ENCODE data around the gene ZRANB3.
"Not testable (repeated sequence)": the region's sequence is repeated elsewhere in the genome, so short reads cannot be mapped to it uniquely, and the experiment has no call there.

The ZRANB3 gene

DNA sequence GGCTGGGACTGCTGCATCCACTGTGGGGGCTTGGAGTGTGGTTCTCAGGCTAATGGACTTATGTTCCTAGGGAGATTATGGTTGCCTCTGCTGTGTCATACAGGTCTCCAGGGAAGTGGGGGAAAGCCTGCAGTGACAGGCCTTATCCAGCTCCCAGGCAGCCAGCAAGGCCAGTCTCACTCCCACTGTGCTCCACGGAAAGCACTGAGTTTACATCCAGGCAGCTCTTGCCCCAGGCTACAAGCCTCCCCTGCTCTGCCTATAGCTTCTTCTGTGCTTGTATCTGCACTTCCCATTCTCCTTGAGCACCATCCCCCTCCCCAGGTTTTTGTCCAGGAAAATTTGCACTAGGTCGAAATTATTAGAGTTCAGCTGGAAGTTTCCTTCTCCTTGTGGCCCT is 231.9 kb downstream of the ZRANB3 start:
- H3F3A ChIP-seq (ENCODE audit: insufficient read depth, low read length) = no peaks in the 10 kb centered on the region
- H3K27me3 ChIP-seq (ENCODE audit: insufficient read depth, low read length) = no peaks in the 10 kb centered on the region
- no peak overlapping the region for H3K27ac ChIP-seq (ENCODE audit: low read depth, low read length, poor library complexity, severe bottlenecking)
- H4K20me1 ChIP-seq (ENCODE audit: insufficient read depth, low read length) = no peaks in the 10 kb centered on the region
- H3K4me3 ChIP-seq (ENCODE audit: low read depth, low read length, poor library complexity, severe bottlenecking) = no peak overlapping the region
- H3K9ac ChIP-seq (ENCODE audit: low read length) = no peak overlapping the region
- no peak overlapping the region for H2AFZ ChIP-seq (ENCODE audit: low read length)
- TF ChIP-seq, protein P1, sequence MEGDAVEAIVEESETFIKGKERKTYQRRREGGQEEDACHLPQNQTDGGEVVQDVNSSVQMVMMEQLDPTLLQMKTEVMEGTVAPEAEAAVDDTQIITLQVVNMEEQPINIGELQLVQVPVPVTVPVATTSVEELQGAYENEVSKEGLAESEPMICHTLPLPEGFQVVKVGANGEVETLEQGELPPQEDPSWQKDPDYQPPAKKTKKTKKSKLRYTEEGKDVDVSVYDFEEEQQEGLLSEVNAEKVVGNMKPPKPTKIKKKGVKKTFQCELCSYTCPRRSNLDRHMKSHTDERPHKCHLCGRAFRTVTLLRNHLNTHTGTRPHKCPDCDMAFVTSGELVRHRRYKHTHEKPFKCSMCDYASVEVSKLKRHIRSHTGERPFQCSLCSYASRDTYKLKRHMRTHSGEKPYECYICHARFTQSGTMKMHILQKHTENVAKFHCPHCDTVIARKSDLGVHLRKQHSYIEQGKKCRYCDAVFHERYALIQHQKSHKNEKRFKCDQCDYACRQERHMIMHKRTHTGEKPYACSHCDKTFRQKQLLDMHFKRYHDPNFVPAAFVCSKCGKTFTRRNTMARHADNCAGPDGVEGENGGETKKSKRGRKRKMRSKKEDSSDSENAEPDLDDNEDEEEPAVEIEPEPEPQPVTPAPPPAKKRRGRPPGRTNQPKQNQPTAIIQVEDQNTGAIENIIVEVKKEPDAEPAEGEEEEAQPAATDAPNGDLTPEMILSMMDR (IDR thresholded peaks at IDR 0.05; ENCODE audit: low read length) = no peak
- no peak for TF ChIP-seq EZH2 (IDR thresholded peaks at IDR 0.05; ENCODE audit: borderline replicate concordance, low read length)
- 0 out of 2 replicates have a peak, but pooled peaks cover 3% of the 10 kb centered on the region for H3K36me3 ChIP-seq (ENCODE audit: insufficient read depth, low read length)
- H3K9me3 ChIP-seq (ENCODE audit: low read length) = no peaks in the 10 kb centered on the region
- H3K4me2 ChIP-seq (ENCODE audit: low read length) = no peak overlapping the region
- H3K9me2 ChIP-seq (ENCODE audit: low read depth, low read length) = no peaks in the 10 kb centered on the region
- H3K79me2 ChIP-seq (ENCODE audit: insufficient read depth, low read length) = no peaks in the 10 kb centered on the region
- no peaks in the 10 kb centered on the region for H3K4me1 ChIP-seq (ENCODE audit: insufficient read depth, low read length, severe bottlenecking)

DNA sequence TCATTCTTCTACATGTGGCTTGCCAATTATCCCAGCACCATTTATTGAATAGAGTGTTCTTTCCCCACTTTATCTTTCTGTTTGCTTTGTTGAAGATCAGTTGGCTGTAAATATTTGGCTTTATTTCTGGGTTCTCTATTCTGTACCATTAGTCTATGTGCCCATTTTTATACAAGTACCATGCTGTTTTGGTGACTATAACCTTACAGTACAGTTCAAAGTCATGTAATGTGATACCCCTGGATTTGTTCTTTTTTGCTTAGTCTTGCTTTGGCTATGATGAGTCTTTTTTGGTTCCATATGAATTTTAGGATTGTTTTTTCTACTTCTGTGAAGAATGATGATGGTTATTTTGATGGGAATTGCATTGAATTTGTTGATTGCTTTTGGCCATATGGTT is 243.9 kb downstream of the ZRANB3 start:
- not testable (repeated sequence) for H3K27ac ChIP-seq (ENCODE audit: low read depth, low read length, poor library complexity, severe bottlenecking); H3K4me1 ChIP-seq (ENCODE audit: insufficient read depth, low read length, severe bottlenecking); H2AFZ ChIP-seq (ENCODE audit: low read length); H4K20me1 ChIP-seq (ENCODE audit: insufficient read depth, low read length); H3F3A ChIP-seq (ENCODE audit: insufficient read depth, low read length); H3K4me3 ChIP-seq (ENCODE audit: low read depth, low read length, poor library complexity, severe bottlenecking); H3K4me2 ChIP-seq (ENCODE audit: low read length); H3K36me3 ChIP-seq (ENCODE audit: insufficient read depth, low read length); H3K9me2 ChIP-seq (ENCODE audit: low read depth, low read length); H3K9ac ChIP-seq (ENCODE audit: low read length); H3K27me3 ChIP-seq (ENCODE audit: insufficient read depth, low read length); H3K79me2 ChIP-seq (ENCODE audit: insufficient read depth, low read length); H3K9me3 ChIP-seq (ENCODE audit: low read length)

DNA sequence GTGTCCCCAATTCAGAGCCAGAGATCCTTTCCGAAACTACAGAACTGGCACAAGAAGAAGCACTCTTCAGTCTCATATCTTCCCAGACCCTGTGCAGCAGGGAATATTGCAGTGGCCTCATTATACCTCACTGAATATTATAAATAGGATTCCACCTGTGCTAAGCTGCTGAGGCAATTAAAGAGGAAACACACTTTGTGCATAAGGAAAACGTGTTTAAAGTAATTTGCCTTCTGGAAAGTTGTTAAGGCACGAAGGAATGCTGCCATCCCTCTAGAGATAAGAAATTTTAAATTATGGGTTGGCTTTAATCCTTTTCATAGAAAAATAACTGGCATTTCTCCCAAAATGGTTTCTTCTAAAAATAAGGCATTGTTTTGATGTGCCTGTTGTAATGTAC is 245.6 kb downstream of the ZRANB3 start:
- no peaks in the 10 kb centered on the region for H3K9me2 ChIP-seq (ENCODE audit: low read depth, low read length)
- no peaks in the 10 kb centered on the region for H3K79me2 ChIP-seq (ENCODE audit: insufficient read depth, low read length)
- H3K27ac ChIP-seq (ENCODE audit: low read depth, low read length, poor library complexity, severe bottlenecking) = no peak overlapping the region
- no peak overlapping the region for H3K9ac ChIP-seq (ENCODE audit: low read length)
- no peaks in the 10 kb centered on the region for H3K27me3 ChIP-seq (ENCODE audit: insufficient read depth, low read length)
- H3F3A ChIP-seq (ENCODE audit: insufficient read depth, low read length) = no peaks in the 10 kb centered on the region
- no peaks in the 10 kb centered on the region for H3K36me3 ChIP-seq (ENCODE audit: insufficient read depth, low read length)
- no peak overlapping the region for H3K4me3 ChIP-seq (ENCODE audit: low read depth, low read length, poor library complexity, severe bottlenecking)
- H4K20me1 ChIP-seq (ENCODE audit: insufficient read depth, low read length) = no peaks in the 10 kb centered on the region
- no peaks in the 10 kb centered on the region for H3K9me3 ChIP-seq (ENCODE audit: low read length)
- no peak overlapping the region for H3K4me2 ChIP-seq (ENCODE audit: low read length)
- H3K4me1 ChIP-seq (ENCODE audit: insufficient read depth, low read length, severe bottlenecking) = no peaks in the 10 kb centered on the region
- TF ChIP-seq, protein P1 (IDR thresholded peaks at IDR 0.05; ENCODE audit: low read length) = no peak
- no peak for TF ChIP-seq EZH2 (IDR thresholded peaks at IDR 0.05; ENCODE audit: borderline replicate concordance, low read length)
- no peak overlapping the region for H2AFZ ChIP-seq (ENCODE audit: low read length)

DNA sequence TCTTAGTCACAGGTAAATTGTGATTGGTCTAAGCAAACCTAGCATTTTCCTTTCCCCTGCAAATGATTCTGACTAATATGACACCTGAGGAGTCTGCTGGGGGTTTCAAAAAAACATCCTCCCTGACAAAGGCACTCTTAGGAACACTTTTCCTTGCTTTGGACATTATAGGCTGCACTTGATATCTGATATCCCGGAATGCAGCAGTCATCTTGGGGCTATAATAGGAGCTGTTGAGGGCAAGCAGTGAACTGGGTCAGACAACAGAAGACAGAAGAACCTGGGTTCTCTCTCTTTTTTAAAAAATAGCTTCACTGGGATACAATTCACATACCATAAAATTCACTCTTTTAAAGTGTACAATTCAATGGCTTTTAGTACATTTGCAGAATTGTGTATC is 249.6 kb downstream of the ZRANB3 start:
- H3K27ac ChIP-seq (ENCODE audit: low read depth, low read length, poor library complexity, severe bottlenecking) = no peak overlapping the region
- H3K79me2 ChIP-seq (ENCODE audit: insufficient read depth, low read length) = no peaks in the 10 kb centered on the region
- H3F3A ChIP-seq (ENCODE audit: insufficient read depth, low read length) = no peaks in the 10 kb centered on the region
- H3K4me1 ChIP-seq (ENCODE audit: insufficient read depth, low read length, severe bottlenecking) = no peaks in the 10 kb centered on the region
- no peaks in the 10 kb centered on the region for H3K36me3 ChIP-seq (ENCODE audit: insufficient read depth, low read length)
- no peaks in the 10 kb centered on the region for H4K20me1 ChIP-seq (ENCODE audit: insufficient read depth, low read length)
- H3K4me3 ChIP-seq (ENCODE audit: low read depth, low read length, poor library complexity, severe bottlenecking) = no peak overlapping the region
- H3K4me2 ChIP-seq (ENCODE audit: low read length) = no peak overlapping the region
- no peak for TF ChIP-seq EZH2 (IDR thresholded peaks at IDR 0.05; ENCODE audit: borderline replicate concordance, low read length)
- TF ChIP-seq, protein P1 (IDR thresholded peaks at IDR 0.05; ENCODE audit: low read length) = no peak
- H2AFZ ChIP-seq (ENCODE audit: low read length) = no peak overlapping the region
- H3K9ac ChIP-seq (ENCODE audit: low read length) = no peak overlapping the region
- no peaks in the 10 kb centered on the region for H3K9me2 ChIP-seq (ENCODE audit: low read depth, low read length)
- H3K9me3 ChIP-seq (ENCODE audit: low read length) = no peaks in the 10 kb centered on the region
- H3K27me3 ChIP-seq (ENCODE audit: insufficient read depth, low read length) = no peaks in the 10 kb centered on the region

Data from OCI-LY1 (cell line).